ENCODE measurements around the gene LKAAEAR1.

Gene LKAAEAR1

GRCh38 chr20:64055396-64055892 is 28.8 kb downstream of the LKAAEAR1 start:
- FAIRE-seq (no peak), DNase-seq (ENCODE audit: extremely low spot score, insufficient read length, low read depth) (no peak)

- no peak for DNase-seq (ENCODE audit: extremely low spot score, insufficient read length, low read depth)
- no peak for FAIRE-seq
These were observed 30.1 kb downstream of the LKAAEAR1 start for GRCh38 chr20:64053841-64054661.

GRCh38 chr20:64052987-64053840 is 31.0 kb downstream of the LKAAEAR1 start:
- FAIRE-seq = no peak
- DNase-seq (ENCODE audit: extremely low spot score, insufficient read length, low read depth) = no peak

DNA sequence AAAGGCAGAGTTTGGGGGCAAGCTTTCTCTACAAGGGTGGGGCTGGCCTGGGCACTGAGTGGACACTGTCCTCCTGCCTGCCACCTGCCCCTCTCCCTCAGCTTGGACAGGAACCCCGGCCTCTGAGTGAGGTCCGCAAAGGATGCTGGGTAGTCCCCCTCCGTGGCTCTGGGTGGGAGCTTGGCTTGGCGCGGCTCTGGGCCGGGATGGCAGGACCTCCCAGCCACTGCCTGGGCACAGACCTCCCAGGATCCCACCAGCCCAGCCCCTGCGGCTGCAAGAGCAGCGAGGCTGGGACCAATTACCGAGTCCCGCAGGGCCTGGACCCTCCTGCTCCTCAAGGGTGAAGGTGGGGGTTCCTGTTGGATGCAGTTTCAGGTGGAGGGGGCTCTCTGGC is 31.9 kb downstream of the LKAAEAR1 start:
- DNase-seq (ENCODE audit: extremely low spot score, insufficient read length, low read depth) (no peak), FAIRE-seq (no peak)

GRCh38 chr20:64051561-64052325 is 32.5 kb downstream of the LKAAEAR1 start:
- FAIRE-seq = no peak

DNA sequence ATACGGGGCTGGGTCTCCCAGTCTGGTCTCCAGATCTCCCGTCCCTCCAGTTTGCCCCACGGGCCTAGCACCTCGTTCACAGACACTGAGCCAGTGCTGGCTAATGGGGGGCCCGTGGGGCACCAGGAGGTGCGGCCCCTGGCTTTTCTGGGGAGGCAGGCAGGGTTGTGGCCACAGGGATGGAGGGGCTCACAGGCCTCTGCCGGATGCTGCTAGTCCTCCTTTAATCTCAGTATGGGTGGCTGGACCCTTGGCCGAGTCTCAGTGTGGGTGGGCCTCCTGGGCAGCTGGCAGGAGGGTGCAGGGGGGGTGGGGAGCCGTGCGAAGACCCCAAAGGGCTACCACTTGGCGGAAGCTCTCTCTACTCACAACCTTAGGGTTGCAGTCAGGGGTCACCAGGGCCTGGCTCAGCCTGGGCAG is 33.2 kb downstream of the LKAAEAR1 start:
- no peak for FAIRE-seq
- no peak for DNase-seq (ENCODE audit: extremely low spot score, insufficient read length, low read depth)

More at GRCh38 chr20:64051561-64052325, 32.5 kb downstream of the LKAAEAR1 start:
- DNase-seq (ENCODE audit: extremely low spot score, insufficient read length, low read depth) = no peak

GRCh38 chr20:64050261-64051032 is 33.8 kb downstream of the LKAAEAR1 start:
- no peak for FAIRE-seq
- no peak for DNase-seq (ENCODE audit: extremely low spot score, insufficient read length, low read depth)

DNA sequence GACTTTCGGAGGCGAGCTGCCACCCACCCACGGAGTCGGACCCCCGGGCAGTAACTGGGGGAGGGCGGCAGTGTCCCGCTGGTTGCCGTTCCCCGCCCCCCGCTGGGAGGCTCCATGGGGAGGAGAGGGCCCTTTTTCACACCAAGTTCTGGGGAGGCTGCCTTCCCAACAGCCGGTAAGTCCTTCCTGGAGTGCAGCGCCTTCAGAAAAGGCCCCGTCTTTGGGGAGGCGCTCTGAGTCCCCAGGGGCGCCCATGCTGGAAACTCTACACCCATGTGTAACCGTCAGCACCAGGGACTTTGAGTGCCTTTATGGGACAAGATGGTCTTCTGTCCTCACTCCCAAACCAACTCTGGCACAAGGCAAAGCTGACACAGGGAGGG is 34.3 kb downstream of the LKAAEAR1 start:
- FAIRE-seq = no peak
- DNase-seq (ENCODE audit: extremely low spot score, insufficient read length, low read depth) = no peak

- DNase-seq (ENCODE audit: extremely low spot score, insufficient read length, low read depth) (no peak), FAIRE-seq (no peak)
These were observed 34.9 kb downstream of the LKAAEAR1 start, which contains the start of gene SOX18 for GRCh38 chr20:64049060-64049877. Gene SOX18, minus strand, starts transcription at chr20:64049639. Its CDS starts 123 bp downstream, at chr20:64049516.

DNA sequence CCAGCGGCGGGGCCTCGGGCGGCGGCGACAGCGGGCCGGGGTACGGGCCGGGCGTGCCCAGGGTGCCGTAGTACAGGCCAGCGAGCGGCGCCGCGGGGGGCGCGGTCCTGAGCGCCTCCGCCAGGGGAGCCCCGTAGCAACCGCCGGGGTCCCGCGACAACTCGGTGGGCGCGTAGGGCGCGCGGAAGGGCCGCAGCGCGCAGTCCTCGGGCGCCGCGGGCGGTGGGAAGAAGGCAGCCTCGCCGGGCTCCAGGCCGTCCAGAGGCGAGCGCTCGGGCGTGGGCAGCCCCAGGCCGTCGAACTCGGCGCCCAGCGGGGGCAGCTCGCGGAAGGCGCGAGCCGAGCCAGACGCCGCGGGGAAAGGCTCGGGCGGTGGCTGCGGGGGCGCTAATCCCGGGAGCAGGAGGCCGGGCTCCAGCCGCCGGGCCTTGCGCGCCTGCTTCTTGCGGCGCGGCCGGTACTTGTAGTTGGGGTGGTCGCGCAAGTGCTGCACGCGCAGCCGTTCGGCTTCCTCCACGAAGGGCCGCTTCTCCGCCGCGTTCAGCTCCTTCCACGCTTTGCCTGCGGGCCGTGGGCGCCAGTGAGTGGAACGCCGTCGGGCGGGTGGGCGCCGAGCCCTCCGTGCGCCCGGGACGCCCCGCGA is 35.7 kb downstream of the LKAAEAR1 start:
- FAIRE-seq = no peak
- DNase-seq (ENCODE audit: extremely low spot score, insufficient read length, low read depth) = no peak

DNA sequence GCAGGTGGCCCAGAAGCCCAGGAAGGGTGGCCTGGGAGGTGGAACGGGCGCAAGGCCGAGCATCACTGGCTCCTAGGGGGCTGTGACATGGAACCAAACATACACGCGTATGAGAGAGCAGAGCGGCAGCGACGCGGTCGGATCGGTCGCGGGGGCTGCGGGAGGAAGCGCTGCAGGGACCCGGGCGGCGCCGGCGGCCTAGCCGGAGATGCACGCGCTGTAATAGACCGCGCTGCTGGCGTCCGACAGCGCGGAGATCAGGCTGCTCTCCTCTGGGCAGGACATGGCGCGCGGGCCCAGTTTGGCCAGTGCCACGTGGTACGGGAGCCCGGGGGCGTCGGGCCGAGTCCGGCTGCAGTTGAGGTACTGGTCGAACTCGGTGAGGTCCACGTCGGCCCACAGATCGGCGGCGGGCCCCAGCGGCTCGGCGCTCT is 36.2 kb downstream of the LKAAEAR1 start:
- FAIRE-seq = no peak

GRCh38 chr20:64047046-64047389 is 37.2 kb downstream of the LKAAEAR1 start:
- no peak for FAIRE-seq

More for the DNA sequence above, 36.2 kb downstream of the LKAAEAR1 start:
- DNase-seq (ENCODE audit: extremely low spot score, insufficient read length, low read depth) = no peak

GRCh38 chr20:64045346-64046011 is 38.7 kb downstream of the LKAAEAR1 start:
- no peak for FAIRE-seq
- DNase-seq (ENCODE audit: extremely low spot score, insufficient read length, low read depth) = no peak

More at GRCh38 chr20:64047046-64047389, 37.2 kb downstream of the LKAAEAR1 start:
- DNase-seq (ENCODE audit: extremely low spot score, insufficient read length, low read depth) = no peak

DNA sequence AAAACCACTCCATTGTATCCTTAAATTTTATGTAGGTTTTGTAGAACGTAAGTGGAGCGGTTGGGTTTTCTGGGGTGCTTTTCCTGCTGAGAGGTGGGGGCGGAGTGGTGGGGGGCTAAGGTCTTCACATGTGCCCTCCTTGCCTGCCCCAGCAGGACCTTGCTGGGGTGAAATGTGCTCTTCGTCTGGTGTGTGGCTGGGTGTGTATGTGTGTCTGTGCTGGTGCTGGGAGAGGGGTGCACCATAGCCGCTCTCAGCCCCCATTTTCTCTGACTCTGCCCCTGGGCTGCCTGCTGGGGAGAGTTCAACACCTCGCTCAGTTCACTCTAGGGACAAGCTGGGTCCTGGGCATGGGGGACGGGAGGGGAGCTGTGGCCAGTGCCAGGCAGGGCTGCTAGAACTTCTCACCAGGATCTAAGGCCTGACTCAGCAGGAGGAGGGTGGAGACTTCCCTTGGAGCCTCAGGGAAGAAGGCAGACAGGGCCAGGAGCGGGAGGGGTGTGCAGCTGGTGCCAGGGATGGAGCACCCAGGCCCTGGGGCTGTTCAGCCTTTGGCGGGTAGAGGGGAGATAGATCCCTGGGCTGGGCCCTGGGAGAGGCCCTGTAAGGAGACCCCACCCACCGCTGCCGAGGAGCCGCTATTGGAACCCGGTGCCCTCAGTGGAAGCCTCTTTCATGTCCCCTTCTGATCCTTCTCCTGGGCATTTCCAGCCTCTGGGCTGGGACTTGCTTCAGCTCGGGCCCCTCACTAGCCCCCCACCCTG is 39.5 kb downstream of the LKAAEAR1 start:
- no peak for DNase-seq (ENCODE audit: extremely low spot score, insufficient read length, low read depth)

GRCh38 chr20:64043768-64044167 is 40.4 kb downstream of the LKAAEAR1 start:
- no peak for DNase-seq (ENCODE audit: extremely low spot score, insufficient read length, low read depth)
- FAIRE-seq = no peak

More for the DNA sequence above, 39.5 kb downstream of the LKAAEAR1 start:
- no peak for FAIRE-seq

DNA sequence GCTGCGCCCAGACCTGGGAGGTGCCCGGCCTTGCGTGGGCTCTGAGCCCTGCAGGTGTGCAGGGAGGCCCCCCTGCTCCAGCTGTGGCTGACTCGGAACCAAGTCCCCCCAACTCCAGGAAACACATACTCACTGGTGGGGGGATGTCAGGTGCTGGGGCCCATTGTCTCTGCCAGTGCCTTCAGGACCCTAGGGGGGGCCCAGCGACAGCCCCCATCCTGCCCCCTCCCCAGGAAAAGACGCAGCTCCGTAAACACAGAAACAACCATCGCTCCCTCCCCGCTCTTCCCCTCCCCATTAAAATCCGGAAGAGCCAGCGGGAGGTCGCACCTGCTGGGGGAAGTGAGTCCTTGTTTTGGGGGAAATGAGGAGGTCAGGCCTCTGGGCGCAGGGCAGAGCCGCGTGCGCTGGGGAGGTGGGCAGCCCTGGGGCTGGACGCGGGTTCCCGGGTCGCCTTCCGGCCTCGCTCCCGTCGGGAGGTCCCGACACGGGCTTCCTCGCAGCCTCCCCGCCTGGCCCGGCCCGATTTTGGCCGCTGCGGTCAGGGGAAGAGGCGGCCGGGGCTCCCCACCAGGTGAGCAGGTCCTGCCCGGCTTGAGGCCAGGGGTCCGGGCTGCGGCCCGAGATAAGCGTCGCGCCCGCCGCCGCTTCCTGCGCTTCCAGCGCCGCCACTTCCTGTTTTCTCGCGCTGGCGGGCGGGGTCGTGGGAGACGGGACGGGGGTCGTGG is 42.0 kb downstream of the LKAAEAR1 start:
- FAIRE-seq = no peak
- DNase-seq (ENCODE audit: extremely low spot score, insufficient read length, low read depth) = no peak
